Activated CD8-positive, alpha-beta T cell treated with anti-CD3 and anti-CD28 coated beads, Interleukin-2, amount 10 ng/mL, durations not matched to agents 7 days and 5 days (primary cell): Measurements from ENCODE around the gene TAS2R19. TPM values are rescaled to one million over a fixed set of nuclear protein-coding genes. Genes with fewer than 3 reads are reported as not detected.

Source experiments
- ATAC-seq: fragments of 150-1000 bp; cut with Tn5 transposase; one replicate; pipeline ENCODE4 v1.10.0; 2021; ENCODE audit warnings: moderate library complexity
- CTCF ChIA-PET: fragments of 350-600 bp; sonication (Branson Sonifier 250); formaldehyde crosslinking; loops from one replicate; lab custom pipeline; 2021; ENCODE audit warnings: antibody characterized with exemption; lab: Charles Lee
- POLR2A ChIA-PET: fragments of 350-600 bp; sonication (Branson Sonifier 250); formaldehyde crosslinking; loops from one replicate; lab custom pipeline; 2021; ENCODE audit warnings: antibody characterized with exemption; lab: Charles Lee
- DNase-seq: peaks from one replicate; pipeline ENCODE4 v3.0.0-alpha.2; 2020
- H3K27ac Mint-ChIP-seq: one replicate; pipeline ENCODE4 v1.8.0; 2021; ENCODE audit warnings: mild to moderate bottlenecking, mixed read lengths
- H3K27me3 Mint-ChIP-seq: one replicate; pipeline ENCODE4 v1.8.0; 2021; ENCODE audit warnings: low read depth, mixed read lengths
- H3K36me3 Mint-ChIP-seq: one replicate; pipeline ENCODE4 v1.8.0; 2021; ENCODE audit warnings: low read depth, mixed read lengths
- H3K4me1 Mint-ChIP-seq: one replicate; pipeline ENCODE4 v1.8.0; 2021; ENCODE audit warnings: low read depth, mixed read lengths
- H3K4me3 Mint-ChIP-seq: one replicate; pipeline ENCODE4 v1.8.0; 2021; ENCODE audit warnings: mild to moderate bottlenecking, mixed read lengths
- H3K9me3 Mint-ChIP-seq: one replicate; pipeline ENCODE4 v1.8.0; 2022; ENCODE audit warnings: mixed read lengths; ENCODE audit not compliant: insufficient read depth
- total RNA-seq, 2 experiments: library from RNA; stranded (reverse); gene quantifications; one replicate each; pipeline ENCODE4 v1.2.3, GENCODE V29; 2021

Gene TAS2R19
- total RNA-seq, 2 experiments from 2014 or later, result 1.9 to 2.1 TPM

GRCh38 chr12:10986812-10987211 lies 35.6 kb downstream of the TAS2R19 start, which contains the start of gene TAS2R50:
Gene TAS2R50 (minus strand): TSS chr12:10986912. CDS start chr12:10986860, 52 bp downstream.
- Mint-ChIP-seq H3K36me3 (peaks cover 27% of the 10 kb centered on the region), H3K4me1 (peaks cover 17% of the 10 kb centered on the region), H3K27me3 (peaks cover 12% of the 10 kb centered on the region), H3K9me3 (peaks cover 7% of the 10 kb centered on the region), H3K27ac (no peak within 1 kb of the TSS), H3K4me3 (no peak within 1 kb of the TSS)
- POLR2A ChIA-PET, result no interaction called here
- DNase-seq, result no peak
- CTCF ChIA-PET, result interaction anchor here (0.7 kb wide), 1 partner anchor 213 kb away, joined by 3 read pairs; no protein-coding TSS in a partner anchor
- ATAC-seq, result no peak

GRCh38 chr12:10982244-10982643 lies 40.2 kb downstream of the TAS2R19 start:
- ChIA-PET POLR2A (interaction anchor here (0.8 to 1.1 kb wide), 2 partner anchors 188 to 189 kb away, joined by 4 read pairs; partner anchors contain the start of gene SMIM10L1), CTCF (no interaction called here)
- Mint-ChIP-seq H3K27me3 (peaks cover 34% of the 10 kb centered on the region), H3K4me1 (peaks cover 24% of the 10 kb centered on the region), H3K9me3 (no peaks in the 10 kb centered on the region), H3K4me3 (peak overlapping the region; percentile 35), H3K36me3 (peaks cover 16% of the 10 kb centered on the region), H3K27ac (no peak overlapping the region)
- ATAC-seq (peak; percentile 90), DNase-seq (peak; percentile 80)

DNA sequence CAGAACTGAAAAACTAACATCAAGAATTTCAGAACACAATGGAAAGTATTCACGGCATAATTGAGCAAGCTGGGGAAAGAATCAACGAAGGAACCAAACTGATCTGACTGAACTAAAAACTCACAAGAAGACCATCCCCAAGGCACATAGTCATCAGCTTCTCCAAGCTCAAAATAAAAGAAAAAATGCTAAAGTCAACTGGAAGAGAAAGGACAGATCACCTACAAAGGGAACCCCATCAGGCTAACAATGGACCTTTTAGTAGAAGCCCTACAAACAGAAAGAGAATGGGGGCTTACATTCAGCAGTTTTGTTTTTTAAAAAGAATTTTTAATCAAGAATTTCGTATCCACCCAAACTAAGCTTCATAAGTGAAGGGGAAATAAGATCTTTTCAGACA lies 47.5 kb downstream of the TAS2R19 start:
- ChIA-PET CTCF (interaction anchor here (1.6 kb wide), 1 partner anchor 11 kb away, joined by 4 read pairs; no protein-coding TSS in a partner anchor), POLR2A (no interaction called here)
- Mint-ChIP-seq H3K9me3 (no peaks in the 10 kb centered on the region), H3K36me3 (peaks cover 17% of the 10 kb centered on the region), H3K27ac (no peak overlapping the region), H3K4me3 (no peak overlapping the region), H3K27me3 (peaks cover 26% of the 10 kb centered on the region), H3K4me1 (no peaks in the 10 kb centered on the region)
- ATAC-seq, result no peak
- DNase-seq, result no peak

Other genes starting within 250 kb of the TAS2R19 start
- not detected for gene TAS2R7, start 220.0 kb downstream of the TAS2R19 start, total RNA-seq
- gene TAS2R8, start 215.3 kb downstream of the TAS2R19 start, total RNA-seq, result not detected
- not detected for gene TAS2R9, start 212.5 kb downstream of the TAS2R19 start, total RNA-seq
- not detected for gene TAS2R10, start 196.3 kb downstream of the TAS2R19 start, total RNA-seq
- 1 to 10 TPM; 1.3 to 2.9 TPM for gene PRR4, start 173.1 kb downstream of the TAS2R19 start, total RNA-seq
- gene PRH1, start 138.4 kb downstream of the TAS2R19 start, total RNA-seq, result 10 to 100 TPM; 21.3 to 21.4 TPM
- gene TAS2R13, start 113.1 kb downstream of the TAS2R19 start, total RNA-seq, result 1 to 10 TPM; 1.0 to 1.1 TPM
- not detected for gene PRH2, start 93.4 kb downstream of the TAS2R19 start, total RNA-seq
- gene TAS2R14, start 83.4 kb downstream of the TAS2R19 start, total RNA-seq, result 1 to 10 TPM; 2.1 to 2.4 TPM
- gene TAS2R50, start 35.7 kb downstream of the TAS2R19 start, total RNA-seq, result 1 to 10 TPM in 1 of 2 experiments, under 1 TPM in 1; 0.95 to 1.4 TPM
- 1 to 10 TPM; 1.9 to 2.2 TPM for gene TAS2R20, start 24.3 kb downstream of the TAS2R19 start, total RNA-seq
- 1 to 10 TPM; 2.2 to 3.0 TPM for gene TAS2R31, start 8.8 kb upstream of the TAS2R19 start, total RNA-seq
- 1 to 10 TPM; 1.4 to 1.5 TPM for gene TAS2R46, start 39.7 kb upstream of the TAS2R19 start, total RNA-seq
- 1 to 10 TPM in 1 of 2 experiments, under 1 TPM in 1; 0.73 to 1.1 TPM for gene TAS2R43, start 69.7 kb upstream of the TAS2R19 start, total RNA-seq
- 1 to 10 TPM; 3.2 to 3.5 TPM for gene TAS2R30, start 112.0 kb upstream of the TAS2R19 start, total RNA-seq
- 1 to 10 TPM; 8.9 to 9.5 TPM for gene SMIM10L1, start 148.6 kb upstream of the TAS2R19 start, total RNA-seq
- gene TAS2R42, start 164.3 kb upstream of the TAS2R19 start, total RNA-seq, result not detected
- not detected for gene PRB3, start 247.1 kb upstream of the TAS2R19 start, total RNA-seq